SH-SY5Y (cell line): ENCODE results near the gene JAZF1.

Experiments
- GATA2 ChIP-seq: IDR thresholded peaks from 2 replicates; pipeline ENCODE4 v1.6.1; 2011; ENCODE audit warnings: mild to moderate bottlenecking, low read depth, low read length
- GATA3 ChIP-seq: IDR thresholded peaks from 2 replicates; pipeline ENCODE4 v1.6.1; 2011; ENCODE audit warnings: low read depth, mild to moderate bottlenecking, low read length, moderate library complexity

JAZF1 gene

DNA sequence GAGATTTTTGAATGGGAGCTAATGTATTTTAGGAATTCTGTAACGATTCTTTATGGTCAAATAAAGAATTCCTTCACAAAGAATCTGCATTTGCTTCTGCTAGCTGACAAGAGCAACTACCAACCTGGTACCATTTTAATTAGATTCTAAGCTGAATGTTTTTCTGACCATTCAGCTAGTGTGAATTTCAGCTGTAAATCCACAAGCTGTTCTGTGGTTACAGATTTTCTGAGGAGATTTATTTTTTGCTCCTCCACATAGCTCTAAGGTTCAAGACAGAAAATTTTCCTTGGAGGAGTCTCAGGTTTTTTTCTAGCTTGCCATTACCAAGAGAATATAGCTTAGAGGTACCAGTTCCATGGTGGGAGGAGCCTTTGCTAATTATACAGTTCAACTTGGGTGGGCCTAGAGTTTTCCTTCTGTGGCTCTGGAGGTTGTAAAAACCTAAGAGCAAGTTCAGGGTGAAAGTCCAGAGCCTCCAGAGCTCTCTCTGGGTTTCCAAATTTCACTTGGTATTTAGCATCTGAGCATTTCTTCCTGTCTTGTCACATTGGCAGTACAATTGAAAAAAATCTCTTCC lies 120.1 kb downstream of the JAZF1 start:
- TF ChIP-seq GATA3 (no peak), GATA2 (no peak)

DNA sequence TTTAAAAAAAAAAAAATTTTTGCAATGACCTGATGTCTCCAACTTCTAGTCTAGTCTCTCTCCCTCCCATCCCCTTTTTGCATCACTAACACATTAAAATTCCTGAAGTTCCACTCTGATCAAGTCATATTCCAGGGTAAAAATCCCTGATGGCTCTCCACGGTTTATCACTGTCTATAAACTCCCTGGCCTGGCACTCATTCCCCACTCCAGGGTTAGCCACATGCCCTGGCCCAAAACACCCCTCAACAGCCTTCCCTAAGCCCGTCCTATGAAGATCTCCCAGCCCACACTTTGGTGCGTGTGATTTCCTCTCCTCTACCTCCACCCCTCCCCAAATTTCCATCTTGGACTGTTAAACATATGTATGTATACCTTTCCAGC lies 125.4 kb downstream of the JAZF1 start:
- TF ChIP-seq GATA2 (no peak), GATA3 (no peak)

DNA sequence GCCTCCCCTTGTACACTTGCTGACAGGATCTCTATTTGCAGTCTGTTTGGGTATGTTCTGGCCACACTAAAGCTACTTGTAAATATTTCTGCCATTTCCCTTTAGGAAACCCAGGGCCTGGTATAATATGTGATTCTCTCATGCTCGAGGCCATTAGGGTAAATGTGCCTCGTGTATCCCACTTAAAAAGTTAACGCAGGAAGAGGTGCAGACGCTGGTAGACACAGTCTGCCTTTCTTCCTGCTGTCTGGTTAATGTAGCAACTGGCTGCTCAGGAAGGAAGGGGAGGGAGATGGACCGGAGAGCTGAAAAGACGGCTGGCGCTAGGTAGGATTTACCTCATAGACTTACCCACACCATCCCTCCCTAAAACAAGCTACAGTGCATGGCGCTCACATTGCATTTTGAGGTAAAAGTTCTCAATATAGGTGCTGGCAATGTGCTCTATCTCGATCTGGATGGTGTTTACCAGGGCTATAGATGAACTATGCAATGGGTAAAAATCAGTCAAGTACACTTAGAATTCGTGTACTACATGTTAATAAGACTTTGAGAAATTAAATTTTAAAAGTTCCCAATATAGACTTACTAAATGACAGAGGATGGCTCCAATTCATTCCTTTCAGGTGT lies 125.9 kb downstream of the JAZF1 start:
- TF ChIP-seq GATA2 (no peak), GATA3 (no peak)

DNA sequence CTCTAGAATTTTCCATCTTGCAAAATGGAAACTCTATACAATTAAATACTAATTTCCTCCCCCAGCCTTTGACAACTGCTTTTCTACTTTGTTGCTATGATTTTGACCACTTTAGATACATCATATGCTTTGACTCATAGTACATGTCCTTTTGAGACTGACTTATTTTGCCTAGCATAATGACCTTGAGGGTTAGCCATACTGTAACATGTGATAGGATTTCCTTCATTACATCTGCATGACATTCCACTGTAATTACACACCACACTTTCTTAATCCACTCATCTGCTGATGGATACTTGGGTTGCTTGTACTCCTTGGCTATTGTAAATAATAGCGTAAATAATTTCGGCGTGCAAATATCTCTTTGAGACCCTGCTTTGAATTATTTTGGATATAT lies 127.7 kb downstream of the JAZF1 start:
- TF ChIP-seq GATA2 (no peak), GATA3 (no peak)

DNA sequence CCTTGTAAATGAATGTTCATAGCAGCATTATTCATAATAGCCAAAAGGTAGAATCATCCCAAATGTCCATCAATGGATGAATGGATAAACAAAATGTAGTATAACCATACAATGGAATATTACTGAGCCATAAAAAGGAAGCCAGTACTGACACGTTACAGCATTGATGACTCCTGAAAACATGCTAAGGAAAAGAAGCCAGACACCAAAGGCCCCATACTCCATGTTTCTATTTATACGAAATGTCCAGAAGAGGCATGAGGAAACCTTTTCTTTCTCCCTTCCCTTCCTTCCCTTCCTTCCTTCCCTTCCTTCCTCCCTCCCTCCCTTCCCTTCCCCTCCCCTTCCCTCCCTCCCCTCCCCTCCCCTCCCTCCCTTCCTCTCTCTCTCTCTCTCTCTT lies 131.9 kb downstream of the JAZF1 start:
- TF ChIP-seq GATA2 (no peak), GATA3 (no peak)

DNA sequence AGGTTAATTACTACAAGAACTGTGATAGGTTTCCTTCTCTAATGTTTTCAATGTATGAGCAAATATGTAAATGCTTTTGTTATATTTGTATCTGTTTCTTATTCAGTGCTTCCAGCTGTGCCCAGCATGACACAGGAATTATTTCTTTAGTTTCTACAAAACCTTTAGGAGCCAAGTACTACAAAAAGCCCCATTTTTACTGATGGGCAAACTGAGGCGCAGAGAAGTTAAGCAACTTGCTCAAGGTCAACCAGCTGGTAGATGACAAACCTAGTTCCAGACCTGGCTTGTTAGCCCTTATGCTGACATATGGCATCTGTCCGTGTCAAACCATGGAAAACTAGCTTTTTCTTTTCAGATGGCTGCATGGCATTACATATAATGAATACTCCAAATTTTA lies 134.6 kb downstream of the JAZF1 start:
- TF ChIP-seq GATA2 (no peak), GATA3 (no peak)

DNA sequence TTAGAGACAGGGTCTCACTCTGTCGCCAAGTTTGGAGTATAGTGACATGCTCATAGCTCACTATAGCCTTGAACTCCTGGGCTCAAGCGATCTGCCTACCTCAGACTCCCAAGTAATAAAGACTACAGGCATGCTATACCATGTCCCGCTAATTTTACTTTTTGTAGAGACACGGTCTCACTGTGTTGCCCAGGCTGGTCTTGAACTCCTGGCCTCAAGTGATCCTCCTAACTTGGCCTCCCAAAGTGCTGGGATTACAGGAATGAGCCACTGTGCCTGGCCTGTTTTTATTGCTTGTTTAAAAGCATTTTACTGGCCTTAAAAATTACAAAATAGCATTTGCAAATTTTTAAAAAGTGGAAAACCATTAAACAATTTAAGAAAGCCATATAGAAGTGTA lies 135.0 kb downstream of the JAZF1 start:
- TF ChIP-seq GATA3 (no peak), GATA2 (no peak)

DNA sequence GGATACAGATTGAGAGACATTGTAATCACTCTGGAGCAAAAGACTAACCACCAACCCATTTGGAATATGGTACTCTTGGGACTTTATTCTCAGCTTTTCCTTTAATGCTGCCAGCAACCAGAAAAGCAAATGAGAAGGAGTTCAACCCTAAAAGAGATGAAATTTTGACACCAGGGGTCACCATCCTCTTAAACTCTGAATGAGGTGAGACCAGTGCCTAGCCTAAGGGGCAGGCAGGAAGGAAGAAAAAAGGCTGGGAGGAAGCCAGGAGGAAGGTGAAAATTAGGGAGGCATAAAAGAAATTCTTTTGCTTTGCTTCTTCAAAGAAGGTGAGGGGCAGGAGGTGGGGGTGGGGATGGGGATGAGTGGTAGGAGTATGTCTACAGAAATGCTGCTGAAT lies 135.8 kb downstream of the JAZF1 start:
- no peak for TF ChIP-seq GATA3
- TF ChIP-seq GATA2, result no peak

DNA sequence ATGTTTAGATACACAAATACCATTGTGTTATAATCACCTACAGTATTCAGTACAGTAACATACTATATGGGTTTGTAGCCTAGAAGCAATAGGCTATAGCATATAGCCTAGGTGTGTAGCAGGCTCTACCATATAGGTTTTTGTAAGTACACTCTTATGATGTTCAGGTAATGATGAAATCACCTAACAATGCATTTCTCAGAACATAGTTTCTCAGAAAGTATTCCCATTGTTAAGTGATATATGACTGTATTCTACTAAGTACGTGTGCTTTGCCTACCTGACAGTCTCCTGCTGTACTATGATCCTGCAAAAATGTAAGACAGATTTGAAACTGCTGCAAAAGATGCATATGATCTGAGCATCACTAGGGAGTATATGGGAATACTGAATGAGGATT lies 137.9 kb downstream of the JAZF1 start:
- TF ChIP-seq GATA3, result no peak

DNA sequence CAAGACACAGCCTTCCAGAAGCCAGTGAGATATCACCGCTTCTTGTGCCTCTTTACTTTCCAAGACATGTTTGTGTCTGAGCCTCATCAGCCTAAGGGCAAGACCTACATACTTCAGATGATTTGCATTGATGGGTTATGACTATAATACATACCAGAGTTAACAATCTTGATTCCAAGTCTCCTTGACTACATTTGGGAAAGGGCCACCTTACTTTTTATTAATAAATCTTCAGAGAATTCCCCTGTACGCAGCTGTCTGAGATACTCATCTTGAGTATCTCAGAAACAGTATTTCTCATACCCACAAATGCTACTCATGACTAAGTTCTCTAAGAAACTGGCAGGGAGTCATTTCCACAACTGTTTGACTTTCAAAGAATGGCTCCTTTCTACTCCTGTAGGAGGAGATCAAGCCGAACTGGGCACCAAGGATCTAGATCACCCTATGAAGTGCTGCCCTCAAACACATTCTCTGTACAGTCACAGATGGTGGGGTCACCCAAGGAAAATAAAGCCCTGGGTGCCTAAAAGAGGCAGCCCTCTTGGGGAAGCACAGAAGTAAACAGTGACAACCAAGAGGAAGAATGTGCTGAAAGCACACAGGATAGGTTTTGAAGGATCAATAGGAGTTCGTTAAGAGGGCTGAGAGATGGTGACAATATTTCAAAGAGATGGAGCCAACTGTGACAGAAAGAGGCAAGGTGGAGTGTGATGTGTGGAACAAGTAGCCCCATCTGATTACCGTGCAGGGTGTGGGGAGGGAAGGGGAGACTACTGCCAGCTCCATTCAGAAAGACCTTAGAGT lies 138.9 kb downstream of the JAZF1 start:
- TF ChIP-seq GATA3, result no peak
- TF ChIP-seq GATA2, result no peak

DNA sequence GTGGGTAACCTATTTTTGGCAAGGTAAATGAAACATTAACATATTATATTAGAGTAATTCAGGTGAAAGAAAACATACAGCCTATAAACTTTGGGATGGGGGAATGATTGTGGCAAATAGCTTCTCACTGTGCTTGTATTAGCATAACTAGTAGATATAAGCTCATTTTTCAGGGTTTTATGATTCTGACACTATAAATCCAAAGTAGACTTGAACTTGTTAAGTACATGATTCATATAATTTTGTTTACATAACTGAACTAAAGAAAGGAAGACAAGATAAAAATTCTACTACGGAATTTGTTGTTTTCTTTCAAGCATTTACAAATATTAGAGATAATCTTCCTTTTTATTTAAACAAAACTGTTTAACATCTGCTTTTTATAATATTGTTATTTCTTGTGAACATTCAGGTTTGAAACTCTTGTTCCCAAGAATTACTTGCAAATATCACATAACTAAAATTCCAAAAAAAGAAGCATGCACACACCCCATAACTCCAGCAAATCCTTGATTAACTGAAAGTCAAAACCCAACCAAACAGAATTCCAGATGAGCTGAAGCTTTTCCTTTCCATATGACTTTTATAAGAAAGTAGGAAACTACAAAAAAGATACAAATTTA lies 142.3 kb downstream of the JAZF1 start:
- no peak for TF ChIP-seq GATA2
- TF ChIP-seq GATA3, result no peak

DNA sequence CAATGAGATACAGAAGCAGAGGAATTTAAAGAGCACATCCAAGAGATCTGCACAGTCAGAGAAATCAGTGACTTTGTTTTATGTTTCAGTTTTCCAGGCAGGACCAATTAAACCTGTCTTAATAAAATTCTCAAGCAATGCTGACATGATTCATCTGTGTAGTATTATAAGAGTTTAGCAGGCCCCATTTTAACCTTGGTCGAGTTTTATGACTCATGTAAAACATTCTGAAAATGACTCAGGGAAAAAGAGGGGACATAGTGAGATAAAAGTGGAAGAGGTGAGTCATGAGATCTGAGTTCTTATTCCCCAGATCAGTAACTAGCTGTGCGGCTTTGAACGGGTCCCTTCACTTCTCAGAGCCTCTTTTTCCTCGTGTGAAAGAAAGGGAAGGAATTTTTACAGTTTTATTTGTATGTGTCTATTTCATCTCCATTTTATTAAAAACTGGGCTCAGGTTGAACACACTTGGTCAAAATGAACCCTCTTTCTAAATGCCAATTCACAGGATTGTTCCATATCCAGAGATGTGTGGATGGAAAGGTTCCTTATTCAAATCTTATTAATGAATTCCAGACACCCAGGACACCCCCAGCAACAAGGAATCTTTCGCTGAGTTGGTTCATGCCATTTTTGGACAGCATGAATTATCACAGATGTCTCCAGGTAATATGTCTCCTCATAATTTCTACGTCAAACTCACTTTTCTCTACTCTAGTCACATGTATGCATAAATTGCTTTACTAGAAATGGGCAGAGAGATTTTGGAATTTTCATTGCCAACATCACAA lies 143.2 kb downstream of the JAZF1 start:
- TF ChIP-seq GATA3, result no peak
- TF ChIP-seq GATA2, result no peak

DNA sequence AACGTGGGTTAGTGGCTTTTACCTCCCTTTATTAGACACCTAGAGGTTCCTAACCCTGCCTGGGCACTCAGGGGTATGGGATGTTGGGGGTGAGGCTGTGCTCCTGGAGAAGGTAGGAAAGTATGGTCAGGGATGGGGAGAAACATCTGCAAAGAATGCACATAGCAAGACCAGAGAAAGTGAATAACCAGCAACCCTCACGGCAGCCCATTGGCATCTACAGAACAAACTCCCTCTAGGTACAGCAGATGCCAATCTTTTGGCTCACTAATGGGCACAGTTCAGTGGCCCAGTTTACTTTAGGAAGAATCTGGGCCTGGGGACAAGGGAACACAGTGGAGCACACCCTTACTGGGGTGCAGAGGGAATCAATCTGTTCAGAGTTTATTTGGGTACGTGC lies 143.9 kb downstream of the JAZF1 start:
- no peak for TF ChIP-seq GATA2

DNA sequence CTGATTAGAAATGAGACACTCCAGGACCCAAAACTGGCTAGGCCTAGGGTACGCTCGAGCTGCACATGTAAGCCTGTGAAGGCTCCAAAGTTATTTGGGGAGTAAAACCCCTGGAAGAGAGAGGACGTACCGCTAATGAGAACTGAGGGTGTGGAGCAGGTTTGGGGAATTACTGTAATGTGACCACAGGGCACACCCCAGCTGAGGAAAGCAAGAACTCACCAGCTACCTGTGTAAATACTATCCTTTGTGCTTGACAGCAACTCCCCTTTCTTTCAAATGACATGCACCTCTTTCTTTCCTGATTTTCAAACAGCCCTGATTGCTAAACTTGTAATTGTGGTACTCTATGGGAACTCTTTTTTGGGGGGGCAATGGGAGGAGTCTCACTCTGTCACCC lies 147.2 kb downstream of the JAZF1 start:
- TF ChIP-seq GATA2, result no peak
- TF ChIP-seq GATA3, result no peak

DNA sequence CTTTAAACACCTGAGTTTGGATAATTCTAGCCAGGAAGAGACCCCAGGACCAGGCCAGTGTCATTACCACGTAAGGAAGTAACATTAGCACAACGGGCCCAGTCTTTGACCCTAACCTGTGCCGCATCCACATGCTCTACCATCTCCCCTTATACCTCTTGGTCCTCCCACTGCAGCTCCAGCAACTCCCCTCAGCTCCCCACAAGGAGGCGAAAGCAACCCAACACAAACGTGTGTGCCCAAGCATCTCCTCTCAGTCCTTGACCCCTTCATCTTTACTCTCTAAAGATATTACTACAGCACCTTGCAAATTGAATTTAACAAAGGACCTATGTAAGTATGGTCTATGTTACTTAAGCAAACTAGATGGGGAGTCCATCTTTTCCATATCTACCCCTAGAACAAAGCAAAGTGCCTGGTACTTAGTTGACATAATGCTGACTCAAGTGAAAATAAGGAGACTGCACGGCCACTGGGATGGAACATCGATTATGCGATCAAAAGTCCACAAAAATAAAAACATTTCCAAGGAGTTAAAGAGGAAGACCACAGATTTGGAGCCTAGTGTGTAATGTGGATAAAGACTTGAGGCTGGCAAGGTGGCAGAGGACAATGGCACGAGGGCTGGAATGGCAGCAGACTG lies 147.7 kb downstream of the JAZF1 start:
- no peak for TF ChIP-seq GATA2
- TF ChIP-seq GATA3, result no peak

DNA sequence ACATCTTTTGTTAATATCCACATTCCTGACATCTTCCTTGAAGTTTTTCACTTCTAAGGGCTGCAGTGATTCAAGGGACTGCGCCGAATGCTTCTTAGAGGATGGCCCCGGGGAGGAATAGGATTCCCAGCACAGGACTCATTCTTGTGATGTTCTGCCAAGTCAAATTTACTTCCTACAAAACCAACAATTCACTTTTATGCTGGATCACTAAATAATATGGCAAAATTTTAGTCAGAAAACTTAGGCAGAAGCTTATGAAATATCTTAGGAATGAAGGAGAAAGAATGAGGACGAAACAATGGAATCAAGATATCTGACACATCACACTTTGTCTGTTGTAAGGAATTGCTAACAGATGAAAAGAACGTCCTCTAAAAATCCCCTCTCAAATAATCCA lies 151.5 kb downstream of the JAZF1 start:
- TF ChIP-seq GATA2, result no peak
- TF ChIP-seq GATA3, result no peak
